NCI-H526 treated with DMSO at 0.1 percent for 48 hours (cell line): ENCODE data around the gene LMO2.
"Not testable (repeated sequence)": the region's sequence is repeated elsewhere in the genome, so short reads cannot be mapped to it uniquely, and the experiment has no call there.

Experiments used
- DNase-seq: peaks from one replicate; lab custom pipeline; 2025; lab: John Stamatoyannopoulos, UW

The LMO2 gene

DNA sequence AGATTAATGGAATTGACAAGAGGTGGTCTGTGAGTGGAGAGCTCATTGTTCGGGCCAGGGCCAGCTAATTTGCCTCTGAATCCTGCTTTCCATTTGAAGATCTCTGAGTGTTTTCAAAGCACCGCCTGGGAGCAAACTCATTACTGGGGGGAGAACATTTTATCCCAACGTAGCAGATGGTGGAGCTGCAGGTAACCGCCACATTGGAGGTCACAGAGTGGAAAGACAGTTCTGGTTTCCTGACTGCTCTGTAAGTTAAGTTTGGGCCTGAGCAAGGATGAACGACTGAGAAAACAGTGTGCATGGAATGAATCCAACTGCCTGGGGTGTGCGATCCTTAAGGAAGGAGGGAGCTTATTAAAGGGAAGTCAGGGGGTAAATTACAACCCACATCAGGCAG is 30.5 kb downstream of the LMO2 start:
- DNase-seq, result no peak

DNA sequence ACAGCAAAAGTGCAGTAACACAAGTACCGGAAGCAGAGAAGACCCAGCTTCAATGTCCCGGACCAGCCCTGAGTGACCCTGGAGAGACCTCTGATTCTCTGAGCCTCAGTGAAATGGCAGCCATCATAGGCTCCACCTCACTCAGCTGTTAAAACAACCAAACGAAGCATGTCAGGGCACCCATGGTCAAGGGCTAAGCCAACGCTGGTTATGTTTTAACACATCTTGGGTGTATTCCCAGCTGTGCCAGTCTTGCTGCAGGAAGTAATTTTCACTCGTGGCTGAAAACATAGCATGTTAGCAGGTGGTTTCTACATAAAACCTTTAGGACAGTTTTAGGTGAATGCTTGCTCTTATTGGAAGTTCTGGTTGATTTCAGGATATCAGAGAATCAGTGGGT is 30.9 kb downstream of the LMO2 start:
- DNase-seq, result no peak

DNA sequence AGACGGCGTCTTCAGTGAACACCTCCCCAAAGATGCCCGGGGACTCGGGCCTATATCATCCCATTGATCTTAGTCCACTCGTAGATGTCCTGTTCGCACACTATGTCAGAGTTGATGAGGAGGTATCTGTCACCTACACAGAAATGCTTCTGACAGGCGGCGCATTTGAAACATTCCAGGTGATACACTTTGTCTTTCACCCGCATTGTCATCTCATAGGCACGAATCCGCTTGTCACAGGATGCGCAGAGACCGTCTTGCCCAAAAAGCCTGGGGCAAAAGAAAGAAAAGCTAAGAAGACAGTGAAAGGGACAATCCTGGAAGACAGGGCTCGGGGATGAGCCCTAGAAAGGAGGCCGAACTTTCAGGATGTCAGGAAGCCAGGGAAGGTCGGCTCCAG is 32.6 kb downstream of the LMO2 start:
- no peak for DNase-seq

DNA sequence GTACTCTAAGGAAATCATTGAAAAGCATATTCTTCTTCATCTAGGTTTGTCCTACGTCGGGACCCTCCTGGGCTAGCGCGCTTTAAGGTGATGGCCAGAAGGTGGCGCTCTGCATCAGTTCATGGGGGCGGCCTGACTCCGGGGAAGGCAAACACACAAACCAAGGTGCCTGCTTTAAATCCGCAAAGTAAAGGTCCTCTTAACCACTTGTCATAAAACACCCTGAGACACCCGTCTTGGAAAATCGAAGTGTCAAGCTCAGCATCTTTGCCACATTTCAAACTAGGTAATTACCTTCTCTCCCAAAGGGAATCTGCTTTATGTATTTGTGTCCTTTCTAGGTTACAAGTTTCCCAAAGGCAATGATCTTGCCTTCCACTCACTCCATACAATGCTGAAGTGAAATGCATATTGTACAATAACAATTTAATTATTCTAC is 33.9 kb downstream of the LMO2 start:
- peak; percentile 60 for DNase-seq

DNA sequence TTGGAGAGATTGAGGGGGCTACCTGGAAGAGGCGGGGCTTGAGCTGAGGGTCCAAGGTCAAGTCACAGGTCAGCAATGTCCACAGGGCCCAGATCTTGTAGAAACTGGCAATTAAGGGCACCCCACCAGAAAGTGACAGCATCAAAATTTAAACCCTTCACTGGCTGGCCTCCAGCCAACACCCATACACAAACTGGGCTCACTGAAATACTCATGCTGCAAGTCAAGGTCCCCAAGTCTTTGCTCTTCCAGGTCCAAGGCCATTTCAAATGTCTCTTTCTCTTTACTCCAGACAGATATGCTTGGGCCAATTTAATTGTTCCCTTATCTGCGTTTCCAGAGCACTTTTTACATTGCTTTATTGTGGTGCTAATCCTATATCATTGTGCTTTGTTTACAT is 36.4 kb downstream of the LMO2 start:
- no peak for DNase-seq

DNA sequence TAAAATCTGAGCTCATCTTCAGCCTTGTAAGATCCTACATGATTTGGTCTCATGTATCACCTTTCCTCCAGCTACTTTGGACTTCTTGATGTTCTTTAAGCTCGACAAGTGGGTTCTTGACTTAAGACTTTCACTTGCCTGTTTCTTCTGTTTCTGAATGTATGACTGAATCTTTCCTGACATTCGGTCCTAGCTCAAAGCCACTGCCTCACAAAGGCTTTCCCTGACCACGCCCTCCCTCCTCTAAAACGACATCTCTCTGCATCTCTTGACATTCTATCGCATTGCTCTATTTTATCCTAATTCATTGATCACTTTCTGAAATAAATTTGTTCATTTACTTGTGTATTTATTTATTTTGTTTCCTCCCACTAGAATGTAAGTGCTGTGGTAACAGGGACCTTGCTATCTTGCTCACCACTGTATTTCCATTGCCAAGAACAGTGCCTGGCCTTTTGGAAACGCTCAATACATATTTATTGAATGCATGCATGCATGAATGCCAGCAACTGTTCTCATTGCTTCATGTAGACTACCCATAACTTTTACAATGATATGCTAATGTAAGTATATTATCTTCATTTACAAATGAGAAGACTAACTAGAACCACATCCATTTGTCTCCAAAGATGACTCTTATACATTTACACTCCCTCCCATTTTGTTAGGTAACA is 43.0 kb downstream of the LMO2 start:
- DNase-seq, result no peak

DNA sequence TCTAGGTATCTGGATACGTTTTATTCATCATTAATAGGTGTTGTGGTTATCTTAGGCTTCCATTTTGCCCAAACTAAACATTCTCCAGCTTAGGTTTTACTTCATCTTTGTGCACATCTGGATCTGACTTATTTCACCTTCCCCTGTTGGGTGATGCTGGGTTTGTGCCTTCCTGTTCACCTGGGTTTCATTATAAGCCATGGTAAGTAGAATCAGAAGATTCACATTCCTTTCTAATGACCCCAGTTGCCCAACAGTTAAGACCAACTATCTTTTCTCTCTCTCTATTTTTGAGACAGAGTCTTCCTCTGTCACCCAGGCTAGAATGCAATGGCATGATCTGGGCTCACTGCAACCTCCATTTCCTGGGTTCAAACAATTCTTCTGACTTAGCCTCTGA is 44.6 kb downstream of the LMO2 start:
- DNase-seq, result no peak

DNA sequence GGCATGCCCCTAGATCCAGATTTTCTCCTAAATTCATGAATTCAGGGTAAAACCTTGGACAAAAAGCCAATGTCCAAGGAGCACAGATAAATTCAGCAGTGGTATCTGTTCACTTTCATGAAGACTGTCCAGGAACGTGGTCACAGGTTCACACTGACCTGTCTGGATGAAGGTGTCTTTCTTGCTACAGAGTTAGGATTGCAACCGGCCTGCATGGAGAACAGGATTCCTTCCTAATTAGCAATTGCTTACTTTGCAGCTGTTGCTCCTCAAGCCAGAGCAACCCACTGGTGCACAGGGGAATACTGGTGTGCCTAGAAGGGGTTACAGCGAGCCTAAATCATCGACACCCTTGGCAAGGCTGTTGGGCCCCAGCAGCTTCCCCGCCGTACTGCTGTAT is 47.6 kb downstream of the LMO2 start:
- no peak for DNase-seq

DNA sequence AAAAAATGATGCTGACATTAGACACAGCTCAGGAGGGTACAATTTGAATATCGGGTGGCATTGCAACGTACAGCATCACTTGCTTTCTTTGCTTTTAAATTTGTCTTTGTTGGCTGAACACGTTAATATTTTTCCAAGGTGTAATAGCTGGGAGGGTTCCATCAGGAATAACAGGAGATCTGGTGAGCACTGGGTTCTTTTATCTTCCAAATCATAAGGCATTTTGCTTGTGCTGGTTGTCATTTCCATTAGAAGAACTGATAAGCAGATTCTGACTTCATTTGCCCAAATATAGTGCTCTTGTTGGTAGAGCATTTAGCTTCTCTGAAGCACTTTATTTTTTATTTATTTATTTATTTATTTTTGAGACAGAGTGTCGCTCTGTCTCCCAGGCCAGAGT is 48.9 kb downstream of the LMO2 start:
- DNase-seq, result no peak

DNA sequence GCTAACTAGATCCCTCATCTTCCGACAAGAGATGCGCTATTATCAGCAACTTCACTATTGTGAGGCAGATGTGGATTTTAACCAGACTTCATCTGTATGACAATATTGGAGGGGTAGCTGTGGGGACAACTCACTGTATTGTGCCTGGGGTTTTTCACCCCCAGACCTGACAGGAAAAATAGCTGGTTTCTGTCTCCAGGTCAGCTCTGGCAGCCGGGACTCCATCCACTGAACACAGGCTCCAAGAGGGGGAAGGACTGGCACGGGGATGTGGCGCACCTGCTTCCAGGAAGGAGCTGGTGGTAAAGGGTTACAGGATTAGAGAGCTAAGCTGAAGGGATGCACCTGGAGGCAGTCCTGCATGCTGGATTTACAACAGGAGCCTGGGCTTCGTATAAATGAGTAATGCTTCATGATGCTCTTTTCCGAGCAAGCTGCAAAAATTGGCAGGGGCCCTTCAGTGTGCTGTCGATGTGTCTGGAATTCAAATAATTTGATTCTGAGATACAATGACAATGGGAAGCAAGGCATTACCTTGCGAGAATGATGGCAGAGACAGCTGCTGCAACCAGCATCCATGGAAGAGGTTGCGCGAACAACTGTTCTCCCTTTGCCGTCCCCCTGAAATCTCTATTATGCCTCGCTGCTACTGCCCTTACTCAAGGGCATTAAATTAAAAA is 49.5 kb downstream of the LMO2 start:
- peak; percentile 52 for DNase-seq

DNA sequence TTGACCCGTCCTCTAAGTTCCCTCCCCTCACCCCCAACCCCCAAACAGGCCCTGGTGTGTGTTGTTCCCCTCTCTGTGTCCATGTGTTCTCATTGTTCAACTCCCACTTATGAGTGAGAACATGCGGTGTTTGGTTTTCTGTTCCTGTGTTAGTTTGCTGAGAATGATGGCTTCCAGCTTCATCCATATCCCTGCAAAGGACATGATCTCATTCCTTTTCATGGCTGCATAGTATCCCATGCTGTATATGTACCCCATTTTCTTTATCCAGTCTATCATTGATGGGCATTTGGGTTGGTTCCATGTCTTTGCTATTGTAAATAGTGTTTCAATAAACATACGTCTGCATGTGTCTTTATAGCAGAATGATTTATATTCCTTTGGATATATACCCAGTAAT is 53.6 kb downstream of the LMO2 start:
- not testable (repeated sequence) for DNase-seq

DNA sequence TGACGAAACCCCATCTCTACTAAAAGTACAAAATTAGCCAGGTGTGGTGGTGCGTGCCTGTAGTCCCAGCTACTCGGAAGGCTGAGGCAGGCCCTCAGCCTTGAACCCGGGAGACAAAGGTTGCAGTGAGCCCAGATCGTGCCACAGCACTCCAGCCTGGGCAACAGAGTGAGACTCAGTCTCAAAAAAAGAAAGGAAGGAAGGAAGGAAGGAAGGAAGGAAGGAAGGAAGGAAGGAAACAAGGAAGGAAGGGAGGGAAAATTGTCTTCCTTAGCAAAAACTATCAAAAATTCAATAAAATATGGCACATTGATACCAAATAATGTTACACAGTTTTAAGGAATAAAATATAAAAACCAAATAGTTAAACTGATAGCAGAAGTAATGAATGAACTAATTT is 54.5 kb downstream of the LMO2 start:
- DNase-seq, result not testable (repeated sequence)

DNA sequence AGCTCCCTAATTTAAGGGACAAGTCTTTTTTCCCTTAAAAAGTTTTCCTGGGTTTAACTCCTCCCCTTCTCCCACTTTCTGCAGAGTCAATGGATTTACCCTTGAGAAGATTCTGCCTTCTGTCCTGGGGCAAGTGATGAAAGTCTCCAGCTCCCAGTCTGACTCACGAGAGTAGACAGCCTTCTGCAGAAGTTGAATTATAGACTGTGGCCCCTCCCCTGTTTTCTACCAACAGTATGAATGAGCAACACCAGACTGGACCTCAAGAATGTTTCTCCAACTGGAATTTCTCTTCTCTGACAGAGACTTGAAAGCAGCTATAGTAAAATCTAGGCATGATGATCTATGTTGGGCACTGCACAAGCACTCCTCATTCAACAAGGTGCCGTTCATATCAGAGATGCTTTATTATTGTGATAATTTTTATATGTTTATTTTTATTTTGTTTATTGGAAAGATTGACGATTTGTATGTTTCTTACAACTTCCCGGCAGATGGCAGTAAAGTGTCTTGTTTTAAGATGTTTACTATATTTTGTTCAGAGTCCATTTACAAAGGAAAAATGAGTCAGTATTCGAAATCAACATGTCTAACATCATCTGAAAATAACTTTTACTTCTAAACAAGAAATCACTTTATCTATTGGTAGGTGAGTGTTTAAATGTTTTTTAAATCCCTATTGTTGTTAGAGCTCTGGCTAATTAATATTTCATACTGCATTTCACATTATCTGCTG is 56.6 kb downstream of the LMO2 start:
- DNase-seq, result peak; percentile 36

DNA sequence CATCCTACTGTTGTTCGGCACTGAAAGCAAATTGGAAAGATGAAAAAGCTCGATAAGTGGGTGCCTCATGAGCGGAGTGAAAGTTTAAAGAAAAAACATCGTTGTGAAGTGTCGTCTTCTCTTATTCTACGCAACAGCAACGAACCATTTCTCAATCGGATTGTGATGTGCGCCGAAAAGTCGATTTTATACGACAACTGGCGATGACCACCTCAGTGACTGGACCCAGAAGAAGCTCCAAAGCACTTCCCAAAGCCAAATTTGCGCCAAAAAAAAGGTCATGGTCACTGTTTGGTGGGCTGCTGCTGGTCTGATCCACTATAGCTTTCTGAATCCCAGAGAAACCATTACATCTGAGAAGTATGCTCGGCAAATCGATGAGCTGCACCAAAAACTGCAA is 59.2 kb downstream of the LMO2 start:
- no peak for DNase-seq

DNA sequence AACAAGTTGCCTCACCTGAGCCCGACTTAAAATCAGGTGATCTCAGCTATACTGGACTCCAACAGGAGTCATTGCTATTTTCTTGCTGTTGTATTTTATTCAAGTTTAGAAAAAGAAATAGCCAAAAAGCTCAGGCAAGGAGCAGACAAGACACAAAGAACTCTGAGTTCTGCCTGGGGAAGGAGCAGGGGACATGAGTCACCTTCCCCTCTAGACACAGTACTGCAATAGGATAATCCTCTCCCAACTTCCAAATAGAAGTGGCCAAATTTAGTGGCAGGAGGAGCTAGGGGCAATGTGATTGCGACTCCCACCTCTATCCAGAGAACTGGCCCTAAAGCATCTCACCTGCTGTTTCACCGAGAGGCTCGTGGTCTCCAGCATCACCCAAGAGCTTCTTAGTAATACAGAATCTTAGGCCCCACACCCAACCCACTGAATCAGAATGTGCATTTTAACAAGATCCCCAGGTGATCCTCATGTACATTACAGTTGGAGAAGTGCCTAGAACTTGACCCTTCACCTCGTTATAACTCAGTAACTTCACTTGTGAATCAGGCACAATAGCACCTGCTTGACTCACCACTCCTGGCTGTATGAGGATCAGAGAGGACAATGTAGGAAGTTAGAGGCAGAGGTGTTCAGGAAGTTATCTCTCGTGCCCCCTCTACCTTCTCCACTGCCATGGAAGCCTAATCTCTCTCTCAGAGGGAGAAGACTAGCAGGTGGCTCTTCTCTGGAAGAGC is 60.8 kb downstream of the LMO2 start:
- no peak for DNase-seq

DNA sequence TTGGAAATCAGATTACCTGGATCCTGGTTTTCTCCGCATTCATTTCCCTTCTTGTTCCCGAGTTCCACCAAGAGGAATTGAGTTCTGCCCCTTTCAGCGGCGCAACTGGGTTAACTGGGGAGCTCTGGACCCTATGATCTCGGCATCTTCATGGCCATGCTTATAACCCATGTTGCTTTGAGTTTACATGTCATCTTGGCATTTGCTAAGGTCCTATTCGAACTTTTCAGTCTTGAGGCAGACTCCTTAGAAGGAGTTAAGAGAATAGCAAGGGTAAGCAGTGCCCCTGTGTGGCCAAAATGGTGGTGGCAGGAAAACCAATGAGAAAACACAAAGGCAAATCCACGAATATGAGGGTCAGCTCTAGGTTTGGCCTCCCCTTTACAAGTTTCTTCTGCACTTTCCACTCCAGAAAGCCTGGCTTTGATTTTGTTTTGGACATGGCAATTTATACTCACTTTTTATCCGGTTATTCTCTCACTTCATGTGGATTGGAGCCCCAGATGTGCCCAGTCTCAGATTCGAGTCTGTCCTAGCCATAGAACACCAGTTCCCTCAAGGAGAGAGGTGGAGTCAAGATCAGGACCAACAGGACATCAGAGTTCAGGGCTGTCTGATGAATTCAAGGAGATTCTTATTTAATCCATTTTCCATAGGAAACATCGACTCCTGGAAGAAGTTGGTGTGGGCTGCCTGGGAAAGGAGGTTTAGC is 62.3 kb downstream of the LMO2 start:
- peak; percentile 39 for DNase-seq

DNA sequence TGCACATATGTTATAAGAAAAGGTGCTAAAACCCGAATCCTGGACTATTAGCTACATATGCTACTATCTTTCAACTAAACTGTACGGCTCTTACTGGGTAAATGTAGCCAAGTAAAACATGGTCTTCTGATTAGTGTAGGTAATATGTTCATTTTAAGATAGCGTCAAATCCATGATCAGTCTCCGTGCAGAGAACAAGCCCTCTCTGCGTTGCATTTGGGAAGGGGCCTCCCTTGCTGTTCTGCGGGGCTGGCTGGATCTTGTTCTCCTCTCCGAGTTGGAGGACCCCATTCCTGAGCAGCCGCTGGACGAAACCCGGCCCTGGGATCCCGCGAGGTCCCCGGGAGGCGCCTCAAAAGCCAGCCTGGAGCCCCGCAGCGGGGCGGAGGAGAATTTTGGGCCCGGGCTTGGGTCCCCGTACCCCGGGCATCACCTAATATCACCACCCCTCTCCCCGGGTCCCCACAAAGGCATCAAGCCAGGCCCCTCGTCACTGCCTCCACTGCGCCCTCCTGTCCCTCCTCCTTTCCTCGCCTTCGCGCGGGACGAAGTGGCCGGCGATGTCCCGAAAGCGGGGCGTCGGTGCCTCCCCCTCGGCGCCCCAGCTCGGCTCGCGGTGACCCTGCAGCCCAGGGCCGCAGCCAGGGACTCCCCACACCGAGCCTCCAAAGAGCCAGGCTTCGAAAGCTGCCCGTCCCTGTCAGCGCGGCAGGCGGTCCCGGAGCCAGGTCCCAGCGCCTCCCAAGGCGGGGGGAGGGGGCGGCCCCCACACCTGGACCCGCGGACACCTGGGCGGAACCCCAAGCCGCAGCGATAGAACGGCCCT is 63.1 kb downstream of the LMO2 start:
- no peak for DNase-seq

DNA sequence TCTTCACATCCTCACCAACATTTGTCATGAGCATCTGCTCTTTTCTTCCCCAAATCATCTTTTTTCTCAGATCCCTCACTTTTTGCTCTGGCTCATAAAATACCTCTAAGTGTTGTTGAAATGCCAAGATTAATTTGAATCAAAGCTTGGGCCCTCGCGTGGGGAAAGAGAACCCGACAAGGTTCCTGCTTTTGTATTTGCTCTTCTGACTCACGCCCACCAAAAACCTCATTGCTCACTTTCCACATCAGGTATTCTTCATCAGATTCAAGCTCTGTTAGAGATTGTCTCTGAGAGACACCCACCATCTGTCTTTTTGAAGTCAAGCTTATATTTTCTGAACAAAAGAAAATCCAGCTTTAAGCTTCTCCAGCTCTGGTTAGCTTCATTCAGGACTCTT is 64.7 kb downstream of the LMO2 start:
- DNase-seq, result no peak

DNA sequence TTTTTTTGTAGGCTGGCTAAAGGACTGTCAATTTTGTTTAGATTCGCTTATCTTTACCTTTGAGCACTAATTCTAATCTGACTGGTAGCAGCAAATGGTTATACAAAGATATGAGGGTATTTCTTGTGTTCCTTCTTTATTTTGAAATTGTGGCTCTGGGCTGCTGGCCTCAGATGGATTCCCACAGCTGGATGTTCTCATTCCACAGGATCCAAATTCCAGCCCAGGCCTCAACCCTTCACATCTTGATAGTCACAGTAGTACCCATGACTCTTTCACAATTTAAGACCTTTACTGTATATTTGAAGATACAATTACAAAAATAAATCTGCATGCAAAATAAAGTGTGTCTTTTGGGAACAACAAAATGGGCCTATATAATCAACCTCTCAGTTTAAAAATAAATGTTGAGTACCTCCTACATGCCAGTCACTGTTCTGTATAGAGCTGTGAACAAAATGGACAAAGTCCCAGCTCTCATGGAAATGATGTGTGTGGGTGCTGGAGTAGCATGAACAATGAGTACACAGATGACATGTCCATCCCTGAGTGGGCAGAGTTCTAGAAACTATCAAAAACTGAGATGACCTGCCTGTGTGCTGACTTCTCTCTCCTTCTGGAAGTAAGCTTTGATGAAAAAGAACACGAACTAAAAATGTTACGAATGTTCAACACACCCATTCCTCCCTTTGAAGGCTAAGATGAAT is 65.9 kb downstream of the LMO2 start:
- no peak for DNase-seq

DNA sequence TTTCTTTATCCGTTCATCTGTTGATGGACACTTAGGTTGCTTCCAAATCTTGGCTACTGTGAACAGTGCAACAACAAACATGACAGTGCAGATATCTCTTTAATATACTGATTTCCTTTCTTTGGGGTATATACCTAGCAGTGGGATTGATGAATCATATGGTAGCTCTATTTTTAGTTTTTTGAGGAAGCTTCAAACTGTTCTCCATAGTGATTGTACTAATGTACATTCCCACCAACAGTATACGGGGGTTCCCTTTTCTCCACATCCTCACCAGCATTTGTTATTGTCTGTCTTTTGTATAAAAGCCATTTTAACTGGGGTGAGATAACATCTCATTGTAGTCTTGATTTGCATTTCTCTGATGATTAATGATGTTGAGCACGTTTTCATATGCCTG is 68.9 kb downstream of the LMO2 start:
- not testable (repeated sequence) for DNase-seq
